ENCODE results near the gene EPC2. TPM values are rescaled to one million over a fixed set of nuclear protein-coding genes. Genes with fewer than 3 reads are reported as not detected.

EPC2 gene
- total RNA-seq, 4 donors from 2014 or later: 37.9 to 55.3 (median 44.1) TPM

DNA sequence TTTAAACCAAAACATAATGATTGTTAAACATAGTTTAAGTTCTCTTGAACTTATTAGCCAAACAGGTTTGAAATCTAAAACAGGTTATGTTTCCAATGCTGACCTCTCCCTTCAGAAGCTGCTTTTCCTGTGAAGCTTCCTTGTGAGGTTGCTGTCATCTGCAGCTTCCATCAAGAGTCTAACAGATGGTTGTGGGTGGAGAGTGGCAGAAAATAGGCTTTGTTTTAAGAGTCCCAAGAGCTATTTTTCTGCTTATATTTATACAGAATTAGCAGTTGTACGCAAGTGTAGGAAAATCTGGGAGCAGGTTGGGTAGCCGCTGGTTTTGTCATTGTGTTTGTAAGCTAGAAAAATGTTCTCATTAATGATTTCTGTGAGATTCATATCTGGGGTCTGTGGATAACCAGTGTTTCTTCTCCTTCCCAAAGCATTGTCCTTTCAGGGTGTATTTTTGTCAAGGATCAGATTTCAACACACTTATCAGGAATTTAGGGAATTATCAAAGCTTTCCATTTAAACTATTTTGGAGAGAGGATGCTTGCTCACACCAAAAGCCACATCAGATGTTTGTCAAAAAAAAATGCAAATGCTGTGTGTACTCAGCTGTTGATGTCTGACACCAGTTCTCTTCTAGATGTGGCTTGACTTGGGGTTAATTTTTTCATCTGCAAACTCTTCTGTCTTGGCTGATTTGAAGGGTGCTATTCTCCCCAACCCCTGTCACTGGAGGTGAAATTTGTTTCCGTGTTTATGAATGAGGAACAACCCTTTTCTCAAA is 152.4 kb downstream of the EPC2 start:
- Histone ChIP-seq H3K36me3 (no peaks in the 10 kb centered on the region), H3K27me3 (no peaks in the 10 kb centered on the region), H3K4me1 (no peaks in the 10 kb centered on the region), H3K4me3 (replicated peaks in 1 of 3) (no peak overlapping the region), H3K9me3 (no peaks in the 10 kb centered on the region), H3K27ac (no peak overlapping the region)
- whole genome bisulfite sequencing, 2 donors: 59 to 72% methylated on average over 3 of the region's 3 CpGs
- DNase-seq: no peak
- intact Hi-C loops (cut with DNase I): no loop called here
- TF ChIP-seq, protein P1, sequence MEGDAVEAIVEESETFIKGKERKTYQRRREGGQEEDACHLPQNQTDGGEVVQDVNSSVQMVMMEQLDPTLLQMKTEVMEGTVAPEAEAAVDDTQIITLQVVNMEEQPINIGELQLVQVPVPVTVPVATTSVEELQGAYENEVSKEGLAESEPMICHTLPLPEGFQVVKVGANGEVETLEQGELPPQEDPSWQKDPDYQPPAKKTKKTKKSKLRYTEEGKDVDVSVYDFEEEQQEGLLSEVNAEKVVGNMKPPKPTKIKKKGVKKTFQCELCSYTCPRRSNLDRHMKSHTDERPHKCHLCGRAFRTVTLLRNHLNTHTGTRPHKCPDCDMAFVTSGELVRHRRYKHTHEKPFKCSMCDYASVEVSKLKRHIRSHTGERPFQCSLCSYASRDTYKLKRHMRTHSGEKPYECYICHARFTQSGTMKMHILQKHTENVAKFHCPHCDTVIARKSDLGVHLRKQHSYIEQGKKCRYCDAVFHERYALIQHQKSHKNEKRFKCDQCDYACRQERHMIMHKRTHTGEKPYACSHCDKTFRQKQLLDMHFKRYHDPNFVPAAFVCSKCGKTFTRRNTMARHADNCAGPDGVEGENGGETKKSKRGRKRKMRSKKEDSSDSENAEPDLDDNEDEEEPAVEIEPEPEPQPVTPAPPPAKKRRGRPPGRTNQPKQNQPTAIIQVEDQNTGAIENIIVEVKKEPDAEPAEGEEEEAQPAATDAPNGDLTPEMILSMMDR (IDR thresholded peaks at IDR 0.05): no peak
- no peak for TF ChIP-seq POLR2A (IDR thresholded peaks at IDR 0.05)

DNA sequence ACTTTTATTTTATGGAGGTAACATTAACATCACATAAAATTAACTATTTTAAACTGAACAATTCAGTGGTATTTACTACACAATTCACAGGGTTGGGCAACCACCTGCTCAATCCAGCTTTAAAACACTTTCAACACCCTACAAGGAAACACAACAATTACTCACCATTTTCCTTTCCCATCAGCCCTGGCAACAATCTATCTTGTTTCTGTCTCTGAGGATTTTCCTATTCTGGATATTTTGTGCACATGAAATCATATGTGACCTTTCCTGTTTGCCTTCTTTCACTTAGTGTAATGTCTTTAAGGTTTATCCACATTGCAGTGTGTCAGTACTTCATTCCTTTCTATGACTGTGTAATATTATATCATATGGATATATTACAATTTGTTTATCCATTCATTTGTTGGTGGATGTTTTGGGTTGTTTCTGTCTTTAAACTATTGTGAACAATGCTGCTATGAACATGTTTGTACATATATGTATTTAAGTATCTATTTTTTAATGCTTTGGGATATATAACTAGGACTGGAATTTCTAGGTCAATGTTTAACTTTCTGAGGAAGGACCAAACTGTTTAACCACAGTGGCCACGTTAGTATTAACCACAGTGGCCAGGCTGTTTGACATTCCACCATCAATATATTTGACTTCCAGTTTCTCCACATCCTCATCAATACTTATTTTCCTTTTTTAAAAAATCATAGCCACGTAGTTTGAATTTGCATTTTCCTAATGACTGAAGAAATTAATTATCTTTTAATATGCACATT is 158.1 kb downstream of the EPC2 start:
- H3K9me3 ChIP-seq: no peaks in the 10 kb centered on the region
- H3K36me3 ChIP-seq: no peaks in the 10 kb centered on the region
- no peak for DNase-seq
- no peak overlapping the region for H3K4me3 ChIP-seq (replicated peaks in 1 of 3)
- H3K4me1 ChIP-seq: no peaks in the 10 kb centered on the region
- no peak for TF ChIP-seq POLR2A (IDR thresholded peaks at IDR 0.05)
- TF ChIP-seq, protein P1 (IDR thresholded peaks at IDR 0.05): no peak
- intact Hi-C loops (cut with DNase I): no loop called here
- WGBS, 2 donors: 78 to 84% methylated on average over 2 of the region's 2 CpGs
- H3K27ac ChIP-seq: no peak overlapping the region
- H3K27me3 ChIP-seq: no peaks in the 10 kb centered on the region

DNA sequence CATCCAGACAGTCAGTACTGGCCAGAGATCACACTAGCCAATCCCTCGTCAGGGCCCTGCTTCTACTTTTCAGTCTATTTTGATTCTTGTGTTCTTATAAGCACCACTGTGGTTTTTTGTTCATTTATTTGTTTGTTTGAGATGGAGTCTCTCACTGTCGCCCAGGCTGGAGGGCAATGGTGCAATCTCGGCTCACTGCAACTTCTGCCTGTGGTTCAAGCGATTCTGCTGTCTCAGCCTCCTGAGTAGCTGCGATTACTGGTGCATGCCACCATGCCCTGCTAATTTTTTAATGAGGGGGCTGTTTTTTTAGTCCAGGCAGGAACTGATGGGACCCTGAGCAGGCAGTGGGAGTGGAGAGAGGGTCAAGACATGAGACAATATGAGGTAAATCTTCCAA is 165.5 kb downstream of the EPC2 start:
- intact Hi-C loops (cut with DNase I): no loop called here
- H3K36me3 ChIP-seq: no peaks in the 10 kb centered on the region
- no peaks in the 10 kb centered on the region for H3K9me3 ChIP-seq
- H3K4me1 ChIP-seq: peaks cover 10 to 28% of the 10 kb centered on the region in 2 donors
- no peak overlapping the region for H3K4me3 ChIP-seq (replicated peaks in 1 of 3)
- peak; percentile 38 to 52 for DNase-seq
- TF ChIP-seq POLR2A (IDR thresholded peaks at IDR 0.05): no peak
- TF ChIP-seq, protein P1 (IDR thresholded peaks at IDR 0.05): no peak
- H3K27ac ChIP-seq: no peak overlapping the region
- WGBS, 2 donors: 43 to 53% methylated on average over 5 of the region's 5 CpGs
- H3K27me3 ChIP-seq: no peaks in the 10 kb centered on the region

DNA sequence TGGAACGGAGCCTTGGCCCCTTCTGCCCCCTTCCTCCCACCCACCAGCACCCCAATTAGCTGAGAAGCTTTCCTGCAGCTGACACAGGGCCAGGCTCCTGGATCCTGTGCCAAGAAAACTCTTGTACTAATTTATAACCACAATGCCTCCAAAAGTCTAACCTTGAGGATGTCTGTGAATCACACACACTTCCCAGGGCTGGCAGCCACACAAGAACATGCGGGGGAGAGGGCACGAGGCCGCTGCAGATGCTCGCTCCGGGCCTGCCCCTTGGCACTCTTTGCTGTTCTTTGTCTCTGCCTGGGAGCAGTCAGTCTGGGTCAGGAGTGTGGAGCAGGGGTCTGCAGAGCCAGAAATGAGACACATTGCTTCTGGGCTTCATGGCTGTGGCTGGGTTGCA is 167.8 kb downstream of the EPC2 start:
- Histone ChIP-seq H3K4me1 (peaks cover 15 to 37% of the 10 kb centered on the region in 2 donors), H3K27ac (peak overlapping the region in 1 of 3 donors; percentile 31), H3K36me3 (no peaks in the 10 kb centered on the region), H3K27me3 (no peaks in the 10 kb centered on the region), H3K9me3 (no peaks in the 10 kb centered on the region), H3K4me3 (replicated peaks in 1 of 3) (no peak overlapping the region)
- peak; percentile 67 to 77 for DNase-seq
- 36 to 73% methylated on average over 1 to 6 of the region's 6 CpGs for WGBS, 2 donors
- no peak for TF ChIP-seq POLR2A (IDR thresholded peaks at IDR 0.05)
- TF ChIP-seq, protein P1 (IDR thresholded peaks at IDR 0.05): no peak
- intact Hi-C loops (cut with DNase I): no loop called here

DNA sequence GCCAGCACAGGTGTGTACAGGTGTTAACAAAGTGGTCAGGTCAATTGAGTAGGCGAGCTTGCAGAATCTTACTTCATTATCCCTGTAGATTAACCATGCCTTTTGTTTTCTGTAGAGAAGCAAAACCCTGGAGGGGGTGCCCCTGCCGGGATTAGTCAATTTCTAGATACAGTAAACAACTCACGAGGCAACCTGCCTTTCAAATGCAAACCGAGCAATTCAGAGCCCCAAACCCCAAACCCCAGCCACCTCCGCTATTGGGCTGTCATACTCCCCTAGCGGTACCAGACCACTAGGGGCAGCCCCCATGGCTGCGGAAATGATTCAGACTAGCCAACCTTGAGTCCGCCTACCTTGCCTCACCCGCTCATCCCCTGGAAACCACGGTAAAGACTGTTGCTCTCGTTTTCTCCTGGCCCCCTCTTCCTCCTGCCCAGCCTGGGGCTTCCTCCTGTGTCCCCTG is 169.1 kb downstream of the EPC2 start:
- no peak for DNase-seq
- Histone ChIP-seq H3K27me3 (no peaks in the 10 kb centered on the region), H3K36me3 (no peaks in the 10 kb centered on the region), H3K4me1 (peaks cover 15 to 37% of the 10 kb centered on the region in 2 donors), H3K9me3 (no peaks in the 10 kb centered on the region), H3K27ac (peak overlapping the region in 2 of 3 donors; percentile 57 to 64), H3K4me3 (replicated peaks in 1 of 3) (no peak overlapping the region)
- TF ChIP-seq, protein P1 (IDR thresholded peaks at IDR 0.05): no peak
- no peak for TF ChIP-seq POLR2A (IDR thresholded peaks at IDR 0.05)
- intact Hi-C loops (cut with DNase I): no loop called here
- 89 to 91% methylated on average over 11 of the region's 11 CpGs for WGBS, 2 donors
